ENCODE results near the gene AUNIP.
A peak's percentile ranks its signal among the peaks of the same experiment; 100 is the strongest.

The AUNIP gene

DNA sequence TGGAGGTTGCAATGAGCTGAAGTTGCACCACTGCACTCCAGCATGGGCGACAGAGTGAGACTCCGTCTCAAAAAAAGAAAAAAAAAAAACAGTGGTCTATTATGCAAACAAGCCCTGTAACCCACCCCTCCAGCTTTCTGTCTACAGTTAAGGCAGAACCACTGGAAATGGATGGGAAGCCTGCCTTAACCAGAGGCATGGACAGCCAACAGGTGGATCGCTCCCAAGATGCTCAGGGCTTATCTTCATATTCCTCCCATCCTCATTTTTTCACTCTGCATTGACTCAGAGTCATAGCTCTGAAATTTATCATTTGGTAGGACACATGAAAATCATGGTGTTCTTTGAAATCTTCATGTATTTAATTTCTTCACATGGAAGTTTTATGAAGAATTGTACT, 30.8 kb downstream of the AUNIP start:
- no peak for DNase-seq (ENCODE audit: low read depth)

- no peak for DNase-seq (ENCODE audit: low read depth)
These were observed 32.7 kb downstream of the AUNIP start for GRCh38 chr1:25826571-25826970.

DNA sequence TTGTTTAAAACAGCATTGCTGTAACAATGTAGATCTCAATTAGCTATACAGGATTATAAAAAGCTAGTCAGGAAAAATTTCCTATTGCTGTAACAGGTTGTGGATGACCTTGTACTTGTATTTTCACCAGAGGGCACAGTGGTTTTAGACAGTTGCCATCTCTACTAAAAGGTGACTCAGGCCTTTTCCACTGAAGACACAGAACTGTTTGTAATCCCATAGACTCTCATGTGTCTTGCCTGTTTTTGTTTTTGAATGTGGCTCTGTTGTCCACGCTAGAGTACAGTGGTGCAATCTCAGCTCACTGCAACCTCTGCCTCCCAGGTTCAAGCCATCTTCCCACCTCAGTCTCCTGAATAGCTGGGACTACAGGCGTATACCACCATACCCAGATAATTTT, 33.7 kb downstream of the AUNIP start:
- DNase-seq (ENCODE audit: low read depth) = peak; percentile 29

DNA sequence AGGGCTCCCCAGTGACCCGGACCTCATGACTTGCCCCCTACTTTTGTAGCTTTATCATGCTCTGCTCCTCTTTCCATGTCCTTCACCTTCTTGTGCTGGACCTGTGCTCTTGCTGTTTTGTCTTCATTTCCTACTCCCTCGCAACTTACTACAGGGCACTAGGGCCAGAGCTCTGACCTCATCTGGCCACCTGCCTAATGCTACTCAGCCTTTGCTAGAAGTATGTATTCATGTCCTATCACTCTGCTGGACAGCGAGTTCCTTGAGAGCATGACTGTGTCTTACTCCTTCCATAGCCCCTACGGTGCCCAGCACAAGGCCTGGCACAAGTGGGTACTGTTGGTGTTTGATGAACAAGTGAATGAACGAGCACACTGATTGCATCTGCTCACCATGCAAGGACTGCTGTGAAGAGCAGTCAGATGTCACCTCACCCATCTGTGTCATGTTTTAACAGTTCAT, 37.6 kb downstream of the AUNIP start:
- peak; percentile 36 for DNase-seq (ENCODE audit: low read depth)

DNA sequence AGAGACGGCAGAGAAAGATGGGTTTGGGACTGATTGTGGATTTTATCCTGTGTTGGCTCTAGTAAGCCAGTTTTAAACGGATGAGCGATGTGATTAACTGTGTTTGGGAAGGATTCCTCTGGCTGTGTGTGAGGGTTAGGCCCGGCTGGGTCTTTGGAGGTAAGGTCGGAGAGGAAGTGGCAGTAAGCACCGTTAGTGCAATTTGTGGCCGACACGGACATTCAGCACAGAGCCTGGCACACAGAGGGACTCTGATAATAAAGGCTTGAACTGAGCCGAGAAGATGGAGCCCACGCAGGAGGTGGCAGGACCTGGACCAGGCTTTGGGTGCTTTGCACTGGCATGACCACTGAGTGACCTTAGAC, 38.2 kb downstream of the AUNIP start:
- peak; percentile 17 for DNase-seq (ENCODE audit: low read depth)

GRCh38 chr1:25820247-25821111, 38.8 kb downstream of the AUNIP start:
- peak; percentile 75 for DNase-seq (ENCODE audit: low read depth)

GRCh38 chr1:25819491-25820246, 39.6 kb downstream of the AUNIP start, which contains the start of gene MTFR1L:
Gene MTFR1L, plus strand, starts transcription at chr1:25819954. Its CDS starts 3,151 bp downstream, at chr1:25823105.
- DNase-seq (ENCODE audit: low read depth) = peak; percentile 80

DNA sequence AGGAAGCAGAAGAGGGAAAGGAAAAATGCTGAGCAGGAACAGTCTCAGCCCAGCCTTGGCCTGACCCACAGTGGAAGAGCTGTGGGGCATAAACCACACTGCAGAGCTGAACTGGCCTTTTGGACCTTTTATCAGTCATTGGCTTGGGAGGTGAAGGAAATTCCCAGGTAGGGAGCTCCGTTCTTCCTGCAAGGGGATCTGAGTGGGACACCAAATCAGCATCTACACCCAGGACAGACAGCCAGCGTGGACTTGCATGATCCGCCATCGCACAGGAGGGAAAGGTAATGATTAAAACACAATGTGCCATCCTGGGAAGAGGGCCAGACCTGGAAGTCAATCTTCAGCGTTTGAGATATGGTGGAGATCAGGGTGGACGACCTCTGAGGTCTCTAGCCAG, 40.7 kb downstream of the AUNIP start:
- DNase-seq (ENCODE audit: low read depth) = no peak

GRCh38 chr1:25817840-25818501, 41.3 kb downstream of the AUNIP start:
- DNase-seq (ENCODE audit: low read depth) = no peak

DNA sequence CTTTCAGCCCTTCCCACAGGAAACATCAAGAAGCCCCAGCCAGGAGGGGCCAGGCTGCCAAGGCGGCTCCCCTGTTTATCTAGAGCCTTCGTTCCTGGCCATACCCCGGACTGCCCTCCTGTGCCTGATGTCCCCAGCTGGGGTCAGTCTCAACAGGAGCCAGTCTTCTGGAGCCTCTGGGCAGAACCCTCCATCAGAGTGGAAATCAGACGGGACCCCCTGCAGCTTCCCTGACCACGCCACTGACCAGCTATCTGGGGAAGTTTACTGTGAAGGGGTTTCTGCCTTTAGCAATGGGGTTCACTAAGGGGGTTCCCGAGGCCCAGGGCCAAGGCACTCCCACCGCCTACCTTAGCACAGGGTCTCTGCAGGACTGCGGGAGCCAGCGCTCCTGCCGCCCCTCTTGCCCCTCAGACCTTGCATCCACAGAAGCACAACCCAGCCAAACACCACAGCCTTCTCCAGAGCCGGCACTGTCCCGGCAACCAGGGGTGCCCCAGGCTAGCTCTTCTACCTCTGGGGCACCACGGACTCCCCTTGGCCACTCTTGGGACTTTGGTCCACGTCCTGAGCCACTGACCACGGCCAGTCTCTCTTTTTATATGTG, 43.0 kb downstream of the AUNIP start:
- no peak for DNase-seq (ENCODE audit: low read depth)

DNA sequence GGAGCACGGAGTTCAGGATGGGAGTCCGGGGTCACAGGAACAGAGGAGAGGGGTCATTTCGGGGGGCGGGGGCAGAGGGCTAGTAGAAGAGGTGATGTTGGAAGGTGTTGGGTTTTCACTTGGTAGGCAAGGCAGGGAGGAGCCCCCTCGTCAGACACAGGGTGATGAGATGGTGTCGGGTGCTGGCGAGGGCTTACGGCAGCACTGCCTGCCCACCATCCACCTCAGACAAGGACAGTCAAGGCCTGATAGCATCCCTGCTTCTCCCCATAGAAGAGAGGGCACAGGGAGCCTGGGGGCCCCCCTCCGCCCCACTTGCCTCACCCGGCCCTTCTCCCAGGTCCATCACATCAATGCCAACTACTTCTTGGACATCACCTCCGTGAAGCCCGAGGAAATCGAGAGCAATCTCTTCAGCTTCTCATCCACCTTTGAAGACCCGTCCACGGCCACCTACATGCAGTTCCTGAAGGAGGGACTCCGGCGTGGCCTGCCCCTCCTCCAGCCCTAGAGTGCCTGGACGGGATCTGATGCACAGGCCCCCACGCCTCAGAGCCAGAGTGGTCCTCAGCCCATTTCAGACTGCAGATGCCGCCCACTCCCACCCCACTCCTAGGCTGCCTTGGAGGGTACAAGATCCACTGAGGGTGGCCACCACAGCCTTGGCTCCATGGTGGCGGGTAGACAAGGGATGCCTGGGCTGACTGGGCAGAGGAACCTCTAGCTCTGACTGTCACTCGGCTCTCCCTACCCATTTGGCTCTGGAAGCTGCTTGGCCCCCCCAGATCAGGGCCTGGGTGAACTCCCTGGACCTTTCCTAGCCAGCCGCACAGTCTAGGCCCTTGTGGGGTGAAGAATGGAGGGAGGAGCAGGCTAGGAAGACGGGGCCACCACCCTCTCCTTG, 43.8 kb downstream of the AUNIP start:
- DNase-seq (ENCODE audit: low read depth) = no peak

- no peak for DNase-seq (ENCODE audit: low read depth)
These were observed 44.6 kb downstream of the AUNIP start for GRCh38 chr1:25814549-25815087.

GRCh38 chr1:25813734-25814471, 45.4 kb downstream of the AUNIP start:
- no peak for DNase-seq (ENCODE audit: low read depth)

DNA sequence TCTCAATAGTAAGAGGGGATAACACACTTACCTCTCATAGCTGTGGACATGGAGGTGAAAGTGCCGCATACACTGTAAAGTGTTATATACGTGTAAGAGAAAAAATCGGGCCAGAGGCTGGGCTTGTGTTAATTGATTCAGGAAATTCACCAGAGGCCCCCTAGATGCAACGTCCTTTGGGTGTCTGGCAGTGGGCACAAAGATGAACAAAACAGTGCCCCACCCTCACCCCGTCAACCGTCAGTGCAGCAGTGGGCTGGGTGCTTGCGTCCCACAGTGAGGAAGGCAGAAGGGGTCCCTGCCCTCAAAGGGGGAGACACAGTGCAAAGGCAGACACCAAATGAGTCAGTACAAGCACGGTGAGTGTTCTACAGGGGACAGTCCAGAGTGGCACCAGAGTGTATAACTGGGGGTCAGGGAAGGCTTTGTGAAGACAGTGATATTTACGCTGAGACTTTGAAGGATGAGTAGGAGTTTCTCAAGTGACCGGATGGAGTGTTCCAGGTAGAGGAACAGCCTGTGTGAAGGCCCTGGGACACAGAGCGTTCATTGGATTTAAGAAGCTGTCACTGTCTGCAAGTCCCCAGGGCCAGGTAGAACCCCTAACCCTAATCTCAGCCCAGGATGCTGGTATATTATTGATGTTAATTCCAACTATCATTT, 46.1 kb downstream of the AUNIP start:
- no peak for DNase-seq (ENCODE audit: low read depth)

DNA sequence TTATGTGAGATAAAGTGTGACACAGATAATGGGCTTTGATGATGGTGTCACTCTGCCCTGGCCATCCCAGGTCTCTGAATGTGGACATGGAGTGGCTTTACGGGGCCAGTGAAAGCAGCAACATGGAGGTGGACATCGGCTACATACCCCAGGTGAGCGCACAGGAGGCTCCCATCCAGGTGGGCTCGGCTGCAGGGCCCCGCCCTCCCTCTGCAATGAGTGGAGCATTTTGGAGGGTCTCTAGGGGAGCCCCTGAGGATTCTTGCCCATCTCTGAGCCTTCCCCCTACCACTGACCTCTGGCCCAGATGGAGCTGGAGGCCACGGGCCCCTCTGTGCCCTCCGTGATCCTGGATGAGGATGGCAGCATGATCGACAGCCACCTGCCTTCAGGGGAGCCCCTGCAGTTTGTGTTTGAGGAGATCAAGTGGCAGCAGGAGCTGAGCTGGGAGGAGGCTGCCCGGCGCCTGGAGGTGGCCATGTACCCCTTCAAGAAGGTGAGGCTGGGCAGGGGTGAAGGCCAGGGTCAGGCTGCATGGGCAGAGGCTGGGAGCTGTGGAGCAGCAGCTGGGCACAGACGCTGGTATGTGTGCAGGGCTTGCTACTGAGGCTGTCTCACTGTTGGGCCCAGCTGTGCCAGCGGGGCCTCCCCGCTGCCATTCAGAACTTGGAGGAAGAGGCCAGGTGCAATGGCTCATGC, 47.7 kb downstream of the AUNIP start:
- DNase-seq (ENCODE audit: low read depth) = no peak

GRCh38 chr1:25810341-25811299, 48.6 kb downstream of the AUNIP start:
- DNase-seq (ENCODE audit: low read depth) = peak; percentile 63

- no peak for DNase-seq (ENCODE audit: low read depth)
These were observed 49.3 kb downstream of the AUNIP start for GRCh38 chr1:25809929-25810328.
